Neural progenitor cell (in vitro differentiated cells): ENCODE measurements around the gene KAT7. TPM values are rescaled to one million over a fixed set of nuclear protein-coding genes. Genes with fewer than 3 reads are reported as not detected.

ENCODE experiments used
- DNase-seq: peaks from one replicate; pipeline ENCODE4 v3.0.0-alpha.2; 2016; ENCODE audit warnings: low spot score
- H2AFZ ChIP-seq: fragments of 200-600 bp; sonication (generic); replicated peaks from 2 replicates; pipeline ENCODE4 v1.6.1; 2016; ENCODE audit warnings: antibody characterized with exemption
- H3F3A ChIP-seq: fragments of 200-600 bp; sonication (generic); 2 replicates; pipeline ENCODE4 v1.6.1; 2016; ENCODE audit warnings: antibody characterized with exemption, low read depth
- H3K27ac ChIP-seq: fragments of 200-600 bp; sonication (generic); 2 replicates; pipeline ENCODE4 v1.5.1; 2016; ENCODE audit warnings: mild to moderate bottlenecking
- H3K27me3 ChIP-seq: fragments of 200-600 bp; sonication (generic); 2 replicates; pipeline ENCODE4 v1.6.1; 2016; ENCODE audit warnings: mild to moderate bottlenecking, moderate library complexity
- H3K36me3 ChIP-seq: fragments of 200-600 bp; sonication (generic); 2 replicates; pipeline ENCODE4 v1.5.1; 2016
- H3K4me1 ChIP-seq: fragments of 200-600 bp; sonication (generic); 2 replicates; pipeline ENCODE4 v1.6.1; 2016; ENCODE audit warnings: mixed run types
- H3K4me2 ChIP-seq: fragments of 200-600 bp; sonication (generic); 2 replicates; pipeline ENCODE4 v1.6.1; 2016
- H3K4me3 ChIP-seq: fragments of 200-600 bp; sonication (generic); 2 replicates; pipeline ENCODE4 v1.5.1; 2016
- H3K79me2 ChIP-seq: fragments of 200-600 bp; sonication (generic); 2 replicates; pipeline ENCODE4 v1.6.1; 2016; ENCODE audit warnings: low read depth
- H3K9ac ChIP-seq: fragments of 200-600 bp; sonication (generic); 2 replicates; pipeline ENCODE4 v1.6.1; 2016
- H3K9me3 ChIP-seq: fragments of 200-600 bp; sonication (generic); 2 replicates; pipeline ENCODE4 v1.5.1; 2016; ENCODE audit warnings: low read depth
- H4K20me1 ChIP-seq: fragments of 200-600 bp; sonication (generic); 2 replicates; pipeline ENCODE4 v1.6.1; 2016; ENCODE audit warnings: low read depth
- H3K27ac Mint-ChIP-seq: 3 replicates; pipeline ENCODE4 v1.8.0; 2021; ENCODE audit warnings: mixed read lengths
- H3K27me3 Mint-ChIP-seq: 2 replicates; pipeline ENCODE4 v1.8.0; 2022; ENCODE audit warnings: low read depth, mild to moderate bottlenecking, inconsistent platforms, moderate library complexity, mixed read lengths; ENCODE audit not compliant: insufficient read depth
- H3K36me3 Mint-ChIP-seq: 3 replicates; pipeline ENCODE4 v1.8.0; 2021; ENCODE audit warnings: mixed read lengths
- H3K4me1 Mint-ChIP-seq: 3 replicates; pipeline ENCODE4 v1.8.0; 2021; ENCODE audit warnings: mixed read lengths
- H3K4me3 Mint-ChIP-seq: 3 replicates; pipeline ENCODE4 v1.8.0; 2021; ENCODE audit warnings: mild to moderate bottlenecking, moderate library complexity, mixed read lengths
- H3K9me3 Mint-ChIP-seq: 3 replicates; pipeline ENCODE4 v1.8.0; 2020; ENCODE audit warnings: mixed read lengths
- CTCF ChIP-seq: fragments of 200-600 bp; sonication (generic); IDR thresholded peaks from 2 replicates; pipeline ENCODE4 v1.5.1; 2017; ENCODE audit warnings: antibody characterized with exemption, mild to moderate bottlenecking
- EZH2 ChIP-seq: fragments of 200-600 bp; sonication (generic); IDR thresholded peaks from 2 replicates; pipeline ENCODE4 v1.6.1; 2017; ENCODE audit warnings: antibody characterized with exemption, mild to moderate bottlenecking, moderate library complexity
- EZH2phosphoT487 ChIP-seq: fragments of 200-600 bp; sonication (generic); IDR thresholded peaks from 2 replicates; pipeline ENCODE4 v1.6.1; 2017; ENCODE audit warnings: antibody characterized with exemption
- total RNA-seq: library from RNA; depleted of rRNA; stranded (reverse); fragments of >200 nt; gene quantifications from 2 replicates; pipeline ENCODE4 v1.2.3, GENCODE V29; 2015; ENCODE audit warnings: low replicate concordance

The KAT7 gene
- total RNA-seq, 1 donor from 2014 or later = 139 TPM

- Histone ChIP-seq H3K4me2 (no peak overlapping the region), H3K27me3 (no peaks in the 10 kb centered on the region), H3K9ac (no peak overlapping the region), H3K79me2 (peaks cover 52% of the 10 kb centered on the region), H4K20me1 (peaks cover 5% of the 10 kb centered on the region), H3K27ac (peak overlapping the region; percentile 33), H3K9me3 (no peaks in the 10 kb centered on the region), H3K4me3 (no peak overlapping the region), H3K4me1 (peaks cover 28% of the 10 kb centered on the region), H3F3A (peaks cover 19% of the 10 kb centered on the region), H3K36me3 (peaks cover 27% of the 10 kb centered on the region), H2AFZ (no peak overlapping the region)
- no peak overlapping the region for H3K27ac Mint-ChIP-seq
- peaks cover 32% of the 10 kb centered on the region for H3K36me3 Mint-ChIP-seq
- no peaks in the 10 kb centered on the region for H3K9me3 Mint-ChIP-seq
- H3K4me3 Mint-ChIP-seq = no peak overlapping the region
- no peak for DNase-seq
- peaks cover 3% of the 10 kb centered on the region for H3K27me3 Mint-ChIP-seq
- peaks cover 24% of the 10 kb centered on the region for H3K4me1 Mint-ChIP-seq
- no peak for TF ChIP-seq CTCF
- TF ChIP-seq EZH2phosphoT487 = no peak
- TF ChIP-seq EZH2 = no peak
Observed at GRCh38 chr17:49820773-49821172, 32.3 kb downstream of the KAT7 start.

GRCh38 chr17:49821466-49821865, 33.0 kb downstream of the KAT7 start:
- Histone ChIP-seq H2AFZ (no peak overlapping the region), H3F3A (peaks cover 12% of the 10 kb centered on the region), H3K27ac (no peak overlapping the region), H3K79me2 (peaks cover 48% of the 10 kb centered on the region), H3K27me3 (no peaks in the 10 kb centered on the region), H3K9ac (no peak overlapping the region), H3K4me2 (no peak overlapping the region), H3K9me3 (no peaks in the 10 kb centered on the region), H3K4me1 (peaks cover 21% of the 10 kb centered on the region), H3K36me3 (peaks cover 27% of the 10 kb centered on the region), H4K20me1 (peaks cover 5% of the 10 kb centered on the region), H3K4me3 (no peak overlapping the region)
- no peak overlapping the region for H3K4me3 Mint-ChIP-seq
- H3K27ac Mint-ChIP-seq = no peak overlapping the region
- DNase-seq = no peak
- H3K9me3 Mint-ChIP-seq = no peaks in the 10 kb centered on the region
- TF ChIP-seq CTCF (no peak), EZH2 (no peak), EZH2phosphoT487 (no peak)
- peaks cover 36% of the 10 kb centered on the region for H3K36me3 Mint-ChIP-seq
- peaks cover 17% of the 10 kb centered on the region for H3K4me1 Mint-ChIP-seq
- H3K27me3 Mint-ChIP-seq = peaks cover 3% of the 10 kb centered on the region

- Mint-ChIP-seq H3K27ac (no peak overlapping the region), H3K27me3 (peaks cover 3% of the 10 kb centered on the region)
Observed at GRCh38 chr17:49821916-49822315, 33.4 kb downstream of the KAT7 start.

More at GRCh38 chr17:49821916-49822315, 33.4 kb downstream of the KAT7 start:
- peaks cover 5% of the 10 kb centered on the region for H4K20me1 ChIP-seq
- H3K4me1 Mint-ChIP-seq = peaks cover 13% of the 10 kb centered on the region
- peaks cover 27% of the 10 kb centered on the region for H3K36me3 ChIP-seq
- H3K4me2 ChIP-seq = no peak overlapping the region
- H3K79me2 ChIP-seq = peaks cover 43% of the 10 kb centered on the region
- no peak for DNase-seq
- H3K4me3 ChIP-seq = no peak overlapping the region
- H3K4me3 Mint-ChIP-seq = no peak overlapping the region
- peaks cover 8% of the 10 kb centered on the region for H3F3A ChIP-seq
- H3K9ac ChIP-seq = no peak overlapping the region
- no peaks in the 10 kb centered on the region for H3K27me3 ChIP-seq
- no peaks in the 10 kb centered on the region for H3K9me3 Mint-ChIP-seq
- peaks cover 35% of the 10 kb centered on the region for H3K36me3 Mint-ChIP-seq
- H3K27ac ChIP-seq = no peak overlapping the region
- no peaks in the 10 kb centered on the region for H3K9me3 ChIP-seq
- no peak overlapping the region for H2AFZ ChIP-seq
- H3K4me1 ChIP-seq = peaks cover 17% of the 10 kb centered on the region
- TF ChIP-seq CTCF (no peak), EZH2phosphoT487 (no peak), EZH2 (no peak)
